Stomach smooth muscle (tissue), 2 donors: ENCODE data around the gene VPREB3.

ENCODE experiments used
- H3K27ac ChIP-seq: one replicate; pipeline ENCODE4 v1.7.0; 2013; ENCODE audit warnings: mild to moderate bottlenecking, low read length, inconsistent platforms
- H3K27me3 ChIP-seq, 2 donors: one replicate each; pipeline ENCODE4 v1.7.0; 2013; ENCODE audit warnings: low read length in 2 of 2; ENCODE audit not compliant: insufficient read depth in 2 of 2, control insufficient read depth in 1 of 2
- H3K36me3 ChIP-seq, 2 donors: one replicate each; pipeline ENCODE4 v1.7.0; 2013; ENCODE audit warnings: low read length in 2 of 2; ENCODE audit not compliant: control insufficient read depth in 2 of 2, insufficient read depth in 2 of 2
- H3K4me1 ChIP-seq: one replicate; pipeline ENCODE4 v1.7.0; 2013; ENCODE audit warnings: low read length; ENCODE audit not compliant: control insufficient read depth, insufficient read depth
- H3K4me3 ChIP-seq, 2 donors: one replicate each; pipeline ENCODE4 v1.7.0; 2013; ENCODE audit warnings: low read length in 2 of 2
- H3K9ac ChIP-seq, 2 donors: one replicate each; pipeline ENCODE4 v1.7.0; 2013; ENCODE audit warnings: low read length in 2 of 2, mild to moderate bottlenecking in 1 of 2
- H3K9me3 ChIP-seq, 2 donors: one replicate each; pipeline ENCODE4 v1.7.0; 2013; ENCODE audit warnings: low read length in 2 of 2; ENCODE audit not compliant: control insufficient read depth in 2 of 2
- donor health status: healthy.
- donor health status: Pancreatic carcinoma.

Gene VPREB3

GRCh38 chr22:23781511-23782183, 27.4 kb upstream of the VPREB3 start:
- no peaks in the 10 kb centered on the region for H3K27me3 ChIP-seq
- H3K9ac ChIP-seq = no peak overlapping the region

DNA sequence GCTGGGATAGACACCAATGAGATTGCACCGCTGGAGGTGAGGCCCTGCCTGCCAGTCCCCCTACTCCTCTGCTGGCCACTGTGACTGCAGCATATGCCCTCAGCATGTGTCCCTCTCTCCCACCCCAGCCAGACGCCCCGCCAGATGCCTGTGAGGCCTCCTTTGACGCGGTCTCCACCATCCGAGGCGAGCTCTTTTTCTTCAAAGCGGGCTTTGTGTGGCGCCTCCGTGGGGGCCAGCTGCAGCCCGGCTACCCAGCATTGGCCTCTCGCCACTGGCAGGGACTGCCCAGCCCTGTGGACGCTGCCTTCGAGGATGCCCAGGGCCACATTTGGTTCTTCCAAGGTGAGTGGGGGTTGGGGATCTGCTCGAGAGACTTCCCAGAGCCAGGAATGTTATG, 26.8 kb upstream of the VPREB3 start:
- Histone ChIP-seq H3K27me3 (no peaks in the 10 kb centered on the region), H3K4me3 (no peak overlapping the region), H3K36me3 (peaks cover 0 to 3% of the 10 kb centered on the region in 2 donors), H3K9ac (no peak overlapping the region), H3K27ac (no peak overlapping the region), H3K9me3 (no peaks in the 10 kb centered on the region), H3K4me1 (peaks cover 15% of the 10 kb centered on the region)

More at GRCh38 chr22:23781511-23782183, 27.4 kb upstream of the VPREB3 start:
- Histone ChIP-seq H3K4me3 (no peak overlapping the region), H3K9me3 (no peaks in the 10 kb centered on the region), H3K4me1 (peaks cover 21% of the 10 kb centered on the region), H3K36me3 (peaks cover 0 to 3% of the 10 kb centered on the region in 2 donors), H3K27ac (no peak overlapping the region)

DNA sequence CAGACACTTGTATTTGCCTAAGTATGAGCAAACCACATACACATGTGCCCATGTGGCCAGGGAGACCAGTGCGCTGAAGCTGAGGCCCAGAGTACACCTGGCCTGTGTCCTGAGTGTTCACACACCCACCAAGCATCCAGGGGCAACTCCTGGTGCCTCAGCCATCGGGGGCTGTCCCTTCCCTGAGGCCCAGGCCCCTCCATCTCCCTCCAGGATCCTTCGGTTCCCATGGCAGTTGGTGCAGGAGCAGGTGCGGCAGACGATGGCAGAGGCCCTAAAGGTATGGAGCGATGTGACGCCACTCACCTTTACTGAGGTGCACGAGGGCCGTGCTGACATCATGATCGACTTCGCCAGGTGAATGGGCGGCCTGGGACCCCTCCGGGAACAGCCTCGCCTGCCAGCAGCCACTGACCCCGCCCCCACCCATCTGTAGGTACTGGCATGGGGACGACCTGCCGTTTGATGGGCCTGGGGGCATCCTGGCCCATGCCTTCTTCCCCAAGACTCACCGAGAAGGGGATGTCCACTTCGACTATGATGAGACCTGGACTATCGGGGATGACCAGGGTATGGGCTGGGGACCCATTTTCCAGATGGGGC, 26.0 kb upstream of the VPREB3 start:
- Histone ChIP-seq H3K27ac (no peak overlapping the region), H3K36me3 (peaks cover 0 to 3% of the 10 kb centered on the region in 2 donors), H3K9me3 (no peaks in the 10 kb centered on the region), H3K27me3 (no peaks in the 10 kb centered on the region), H3K4me3 (no peak overlapping the region), H3K9ac (no peak overlapping the region), H3K4me1 (peaks cover 16% of the 10 kb centered on the region)

- no peaks in the 10 kb centered on the region for H3K9me3 ChIP-seq
- peaks cover 0 to 3% of the 10 kb centered on the region in 2 donors for H3K36me3 ChIP-seq
- no peak overlapping the region for H3K9ac ChIP-seq
- peaks cover 21% of the 10 kb centered on the region for H3K4me1 ChIP-seq
- H3K4me3 ChIP-seq = no peak overlapping the region
- no peaks in the 10 kb centered on the region for H3K27me3 ChIP-seq
- no peak overlapping the region for H3K27ac ChIP-seq
Observed at GRCh38 chr22:23779731-23780130, 25.5 kb upstream of the VPREB3 start.

GRCh38 chr22:23779083-23779482, 24.9 kb upstream of the VPREB3 start:
- Histone ChIP-seq H3K4me1 (peaks cover 28% of the 10 kb centered on the region), H3K27me3 (no peaks in the 10 kb centered on the region), H3K27ac (no peak overlapping the region), H3K9me3 (no peaks in the 10 kb centered on the region), H3K4me3 (no peak overlapping the region), H3K36me3 (peaks cover 0 to 3% of the 10 kb centered on the region in 2 donors), H3K9ac (no peak overlapping the region)

DNA sequence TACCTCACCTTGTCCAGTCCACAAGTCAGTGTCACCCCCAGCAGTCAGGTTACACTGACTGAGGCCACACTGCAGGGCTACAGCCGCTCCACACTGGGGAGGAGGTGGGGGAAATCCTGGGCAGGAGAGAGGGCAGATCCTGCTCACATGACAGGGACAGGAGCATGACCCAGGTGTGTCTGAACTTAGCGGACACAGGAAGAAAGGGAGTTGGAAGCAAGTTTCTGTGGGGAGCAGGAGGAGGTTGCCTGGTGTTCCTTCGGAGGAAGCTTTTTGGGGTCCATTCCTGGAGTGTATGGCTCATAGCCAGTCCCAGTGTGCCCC, 24.3 kb upstream of the VPREB3 start:
- peaks cover 0 to 3% of the 10 kb centered on the region in 2 donors for H3K36me3 ChIP-seq
- H3K4me3 ChIP-seq = no peak overlapping the region
- H3K4me1 ChIP-seq = peaks cover 33% of the 10 kb centered on the region
- H3K27me3 ChIP-seq = no peaks in the 10 kb centered on the region
- no peak overlapping the region for H3K9ac ChIP-seq
- H3K27ac ChIP-seq = peak overlapping the region; percentile 37
- H3K9me3 ChIP-seq = no peaks in the 10 kb centered on the region

DNA sequence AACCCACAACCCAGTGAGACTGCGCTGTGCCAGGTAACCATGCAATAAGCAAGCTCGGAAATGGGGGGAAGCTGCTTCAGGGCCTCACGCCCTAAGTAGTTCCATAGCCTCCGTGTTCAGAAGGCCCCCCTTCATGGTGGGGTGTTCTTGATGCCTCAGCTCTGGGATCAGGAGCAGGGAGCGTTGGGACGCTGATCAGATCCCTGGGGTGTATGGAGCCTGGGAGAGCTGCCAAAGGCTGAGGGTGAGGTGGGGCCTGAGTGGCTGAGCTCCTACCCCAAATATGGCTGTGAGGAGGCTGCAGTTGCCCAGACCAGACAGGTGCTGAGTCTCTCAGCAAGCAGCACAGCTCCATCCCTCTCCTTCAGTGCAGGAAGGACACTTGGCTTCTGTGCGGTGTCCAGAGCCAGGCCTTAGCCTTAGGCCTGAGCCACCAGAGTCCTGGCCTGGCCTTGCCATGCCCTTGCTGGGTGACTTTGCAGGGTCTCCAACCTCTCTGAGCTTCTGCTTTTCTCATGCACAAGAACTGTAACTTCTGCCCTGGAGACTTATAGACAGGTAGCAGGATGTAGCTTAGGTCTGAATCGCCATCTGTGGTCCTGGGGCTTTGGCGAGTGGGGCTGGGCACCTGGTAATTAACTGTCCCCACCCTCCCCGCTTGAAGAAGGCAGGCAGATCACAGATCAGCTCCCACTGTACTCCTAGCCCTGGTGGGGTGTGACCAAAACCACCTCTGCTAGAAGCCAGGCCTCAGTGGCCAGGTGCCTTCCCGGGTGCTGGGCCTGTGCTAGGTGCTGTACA, 23.8 kb upstream of the VPREB3 start:
- Histone ChIP-seq H3K27me3 (no peaks in the 10 kb centered on the region), H3K9me3 (no peaks in the 10 kb centered on the region), H3K27ac (peak overlapping the region; percentile 37), H3K4me1 (peaks cover 39% of the 10 kb centered on the region), H3K9ac (peak overlapping the region in 1 of 2 donors; percentile 29), H3K36me3 (peaks cover 0 to 3% of the 10 kb centered on the region in 2 donors), H3K4me3 (no peak overlapping the region)

DNA sequence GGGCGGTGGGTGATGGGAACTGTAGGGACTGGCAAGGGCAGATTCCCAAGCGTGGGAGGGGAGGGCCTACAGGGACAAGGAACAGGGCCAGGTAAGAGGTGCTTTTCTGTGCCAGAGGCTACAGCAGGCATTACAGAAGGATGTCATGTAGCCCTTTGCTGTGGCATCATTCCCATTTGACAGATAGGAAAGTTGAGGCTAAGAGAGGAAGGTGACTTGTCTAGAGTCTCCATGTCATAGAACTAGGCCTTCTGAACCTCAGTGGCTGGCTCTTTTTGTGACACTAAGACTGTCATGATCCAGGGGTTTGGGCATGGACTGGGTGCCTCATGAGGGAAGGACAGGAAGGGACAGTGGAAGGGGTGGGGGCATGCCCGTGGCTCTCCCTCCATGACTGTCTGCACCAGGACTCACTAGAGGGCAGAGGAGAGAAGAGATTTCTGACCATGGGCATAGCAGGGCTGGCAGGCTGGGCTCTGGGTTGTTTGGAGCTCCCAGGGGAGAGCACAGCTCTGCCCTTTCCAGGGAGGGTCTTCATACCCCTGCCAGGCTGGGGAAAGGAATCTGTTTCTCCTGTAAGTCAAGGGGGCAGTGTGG, 21.7 kb upstream of the VPREB3 start:
- Histone ChIP-seq H3K9ac (no peak overlapping the region), H3K36me3 (no peaks in the 10 kb centered on the region), H3K9me3 (no peaks in the 10 kb centered on the region), H3K4me1 (peaks cover 49% of the 10 kb centered on the region), H3K27me3 (no peaks in the 10 kb centered on the region), H3K27ac (no peak overlapping the region), H3K4me3 (no peak overlapping the region)

GRCh38 chr22:23774922-23775436, 20.8 kb upstream of the VPREB3 start:
- Histone ChIP-seq H3K27me3 (no peaks in the 10 kb centered on the region), H3K4me3 (no peak overlapping the region), H3K27ac (no peak overlapping the region), H3K36me3 (no peaks in the 10 kb centered on the region), H3K9me3 (no peaks in the 10 kb centered on the region), H3K9ac (peak overlapping the region in 1 of 2 donors; percentile 29), H3K4me1 (peaks cover 49% of the 10 kb centered on the region)

- Histone ChIP-seq H3K27me3 (no peaks in the 10 kb centered on the region), H3K9ac (peak overlapping the region in 1 of 2 donors; percentile 36), H3K4me3 (peak overlapping the region in 1 of 2 donors; percentile 29), H3K36me3 (no peaks in the 10 kb centered on the region), H3K4me1 (peaks cover 51% of the 10 kb centered on the region), H3K27ac (no peak overlapping the region), H3K9me3 (no peaks in the 10 kb centered on the region)
Observed at GRCh38 chr22:23774114-23774921, 20.1 kb upstream of the VPREB3 start.
